BJ (cell line): ENCODE data around the gene SPDYE11. TPM values are rescaled to one million over a fixed set of nuclear protein-coding genes. Genes with fewer than 3 reads are reported as not detected.
"Not testable (repeated sequence)": the region's sequence is repeated elsewhere in the genome, so short reads cannot be mapped to it uniquely, and the experiment has no call there.

Source experiments
- CTCF ChIA-PET: fragments of 350-600 bp; formaldehyde crosslinking; extraction: SDS; loops from one replicate; lab custom pipeline; 2021; ENCODE audit warnings: antibody characterized with exemption, inconsistent platforms; lab: Yijun Ruan, JAX
- POLR2A ChIA-PET: fragments of 300-600 bp; sonication (Branson Sonifier 250); formaldehyde crosslinking; extraction: SDS; loops from one replicate; lab custom pipeline; 2021; ENCODE audit warnings: antibody characterized with exemption; lab: Charles Lee
- DNase-seq: peaks from one replicate; pipeline ENCODE4 v3.0.0-alpha.2; 2011; ENCODE audit warnings: low read depth
- H3K27me3 ChIP-seq: 2 replicates; pipeline ENCODE4 v1.6.0; 2011; ENCODE audit warnings: low read length; ENCODE audit not compliant: control insufficient read depth, insufficient read depth
- H3K36me3 ChIP-seq: 2 replicates; pipeline ENCODE4 v1.5.1; 2011; ENCODE audit warnings: low read length; ENCODE audit not compliant: control insufficient read depth, insufficient read depth
- H3K4me3 ChIP-seq: 2 replicates; pipeline ENCODE4 v1.5.1; 2011; ENCODE audit warnings: low read depth, mild to moderate bottlenecking, control low read depth, low read length
- polyA minus RNA-seq: library from RNA; depleted of rRNA, polyadenylated mRNA; stranded (reverse); fragments of >200 nt; gene quantifications from 2 replicates; pipeline ENCODE4 v1.2.3, GENCODE V29; 2011; rRNA and poly(A)+ RNA removed
- polyA plus RNA-seq: library from polyadenylated mRNA; depleted of rRNA; stranded (reverse); fragments of >200 nt; gene quantifications from 2 replicates; pipeline ENCODE4 v1.2.3, GENCODE V29; 2011; rRNA removed
- small RNA-seq: library from RNA; depleted of rRNA; stranded (forward); fragments of <200 nt; gene quantifications from one replicate; pipeline ENCODE3, GENCODE V24; 2012; ENCODE audit warnings: low replicate concordance, low read depth; ENCODE audit not compliant: insufficient read length

Gene SPDYE11
- polyA plus RNA-seq (not detected in 2 replicates), polyA minus RNA-seq (not detected in 2 replicates)

GRCh38 chr7:73057811-73058210 lies at the start of gene SPDYE11:
Gene SPDYE11, minus strand, starts transcription at chr7:73057911. Its CDS starts 1,800 bp downstream, at chr7:73056111.
- POLR2A ChIA-PET, result not testable (repeated sequence)

GRCh38 chr7:73085938-73086337 lies 28.2 kb upstream of the SPDYE11 start, which contains the start of gene SPDYE9:
Gene SPDYE9, minus strand, starts transcription at chr7:73086038. Its CDS starts 1,800 bp downstream, at chr7:73084238.
- H3K27me3 ChIP-seq, H3K4me3 ChIP-seq, H3K36me3 ChIP-seq, POLR2A ChIA-PET, CTCF ChIA-PET, DNase-seq: not testable (repeated sequence)

More at GRCh38 chr7:73057811-73058210, at the start of gene SPDYE11:
- DNase-seq, H3K4me3 ChIP-seq, H3K27me3 ChIP-seq, CTCF ChIA-PET, H3K36me3 ChIP-seq: not testable (repeated sequence)

- H3K4me3 ChIP-seq, CTCF ChIA-PET, H3K27me3 ChIP-seq, H3K36me3 ChIP-seq, POLR2A ChIA-PET, DNase-seq: not testable (repeated sequence)
Observed at GRCh38 chr7:73029666-73030065, 28.0 kb downstream of the SPDYE11 start, which contains the start of gene SPDYE8. Gene SPDYE8, minus strand, starts transcription at chr7:73029766. Its CDS starts 1,800 bp downstream, at chr7:73027966.

DNA sequence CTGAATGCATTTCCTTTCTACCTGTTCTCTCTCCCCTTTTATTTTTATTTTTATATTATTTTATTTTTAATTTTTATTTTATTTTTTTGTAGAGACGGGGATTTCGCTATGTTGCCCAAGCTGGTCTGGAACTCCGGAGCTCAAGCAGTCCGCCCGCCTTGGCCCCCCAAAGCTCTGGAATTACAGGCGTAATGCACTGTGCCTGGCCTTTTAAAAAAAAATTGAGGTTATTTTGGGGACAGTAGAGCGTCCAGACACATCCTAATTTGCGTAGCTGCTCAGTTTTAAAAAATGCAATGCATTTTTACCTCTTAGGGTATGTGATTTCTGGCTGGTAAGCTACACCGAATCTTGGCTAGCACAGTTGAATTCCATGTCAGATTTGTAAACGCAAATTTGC lies 51.2 kb downstream of the SPDYE11 start:
- POLR2A ChIA-PET, CTCF ChIA-PET, DNase-seq, H3K27me3 ChIP-seq, H3K36me3 ChIP-seq: not testable (repeated sequence)
- peak overlapping the region; percentile 38 for H3K4me3 ChIP-seq

DNA sequence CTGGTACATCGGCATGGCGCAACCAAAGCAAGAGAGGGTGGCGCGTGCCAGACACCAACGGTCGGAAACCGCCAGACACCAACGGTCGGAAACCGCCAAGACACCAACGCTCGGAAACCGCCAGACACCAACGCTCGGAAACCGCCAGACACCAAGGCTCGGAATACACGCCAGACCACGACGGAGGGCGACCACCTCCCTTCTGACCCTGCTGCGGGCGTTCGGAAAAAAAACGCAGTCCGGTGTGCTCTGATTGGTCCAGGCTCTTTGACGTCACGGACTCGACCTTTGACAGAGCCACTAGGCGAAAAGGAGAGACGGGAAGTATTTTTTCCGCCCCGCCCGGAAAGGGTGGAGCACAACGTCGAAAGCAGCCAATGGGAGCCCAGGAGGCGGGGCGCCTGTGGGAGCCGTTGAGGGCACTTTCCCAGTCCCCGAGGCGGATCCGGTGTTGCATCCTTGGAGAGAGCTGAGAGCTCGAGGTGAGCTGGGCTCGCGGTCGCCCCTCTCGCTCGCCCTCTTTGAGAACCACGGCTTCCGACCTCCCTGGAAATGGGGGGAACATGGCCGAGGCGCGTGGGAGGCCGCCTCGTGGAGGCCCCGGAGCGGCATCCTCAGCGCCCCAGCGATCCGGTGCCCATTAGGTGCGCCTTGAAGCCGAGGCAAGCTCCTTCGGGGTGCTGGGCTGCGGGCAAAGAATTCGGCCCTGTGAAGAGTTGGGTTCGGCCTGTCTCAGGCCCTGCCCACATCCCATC lies 51.8 kb downstream of the SPDYE11 start:
- H3K36me3 ChIP-seq, POLR2A ChIA-PET, CTCF ChIA-PET, DNase-seq, H3K27me3 ChIP-seq: not testable (repeated sequence)
- peak overlapping the region; percentile 59 for H3K4me3 ChIP-seq

DNA sequence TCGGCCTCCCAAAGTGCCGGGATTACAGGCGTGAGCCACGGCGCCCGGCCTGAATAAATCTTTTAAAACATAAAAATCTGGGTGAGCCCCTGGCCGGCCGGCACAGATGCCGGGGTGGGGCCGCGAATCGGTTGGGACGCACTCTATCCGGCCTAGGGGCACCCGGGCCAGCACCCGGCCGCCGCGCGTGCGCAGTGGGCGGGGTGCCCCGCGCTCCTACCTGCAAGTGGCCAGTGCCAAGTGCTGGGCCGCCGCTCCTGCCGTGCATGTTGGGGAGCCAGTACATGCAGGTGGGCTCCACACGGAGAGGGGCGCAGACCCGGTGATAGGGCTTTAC lies 52.4 kb downstream of the SPDYE11 start:
- H3K4me3 ChIP-seq, result peak overlapping the region; percentile 59
- CTCF ChIA-PET, POLR2A ChIA-PET, H3K27me3 ChIP-seq, H3K36me3 ChIP-seq, DNase-seq: not testable (repeated sequence)

- H3K27me3 ChIP-seq, DNase-seq, POLR2A ChIA-PET, CTCF ChIA-PET, H3K36me3 ChIP-seq, H3K4me3 ChIP-seq: not testable (repeated sequence)
Observed at GRCh38 chr7:72997887-72998468, 59.7 kb downstream of the SPDYE11 start.

Small RNA genes lying within 50 kb of the gene (small RNA-seq; reads per million reads assigned to genes)
- not detected for gene RF00019

Other genes with a start within 250 kb of the SPDYE11 start
- gene TYW1B, start 229.7 kb downstream of the SPDYE11 start, polyA plus RNA-seq, result 0.37 and 0.66 TPM in 2 replicates
- 3.7 and 3.9 TPM in 2 replicates for gene POM121, start 132.8 kb downstream of the SPDYE11 start, polyA plus RNA-seq
- not detected in 2 replicates for gene TRIM74, start 88.4 kb downstream of the SPDYE11 start, polyA plus RNA-seq
- not detected in 2 replicates for gene SPDYE8, start 28.1 kb downstream of the SPDYE11 start, polyA plus RNA-seq
- not detected in 2 replicates for gene SPDYE9, start 28.1 kb upstream of the SPDYE11 start, polyA plus RNA-seq